ENCODE results near the gene SLC38A9. TPM values are rescaled to one million over a fixed set of nuclear protein-coding genes. Genes with fewer than 3 reads are reported as not detected.
"Not testable (repeated sequence)": the region's sequence is repeated elsewhere in the genome, so short reads cannot be mapped to it uniquely, and the experiment has no call there.

SLC38A9 gene
- polyA plus RNA-seq, 1 donor (not counting 4 experiments of a cell fraction or from before 2014, with no cell fraction given): 43.3 TPM

DNA sequence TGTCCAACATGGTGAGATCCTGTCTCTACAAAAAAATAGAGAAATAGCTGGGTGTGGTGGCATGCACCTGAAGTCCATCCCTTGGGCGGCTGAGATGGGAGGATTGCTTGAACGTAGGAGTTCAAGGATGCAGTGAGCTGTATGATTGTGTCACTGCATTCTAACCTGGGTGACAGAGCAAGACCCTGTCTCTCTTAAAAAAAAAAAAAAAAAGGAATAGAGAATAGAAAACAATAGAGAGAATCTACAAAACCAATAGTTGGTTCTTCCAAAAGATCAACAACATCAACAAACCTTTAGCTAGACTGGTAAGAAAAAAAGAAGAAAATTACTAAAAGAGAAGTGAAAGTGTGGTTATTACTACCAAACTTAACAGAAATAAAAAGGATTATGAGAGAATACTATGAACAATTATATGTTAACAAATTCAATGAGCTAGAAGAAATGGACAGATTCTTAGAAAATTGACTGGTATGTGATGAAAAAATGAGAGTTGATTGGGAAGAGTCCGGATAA, 8.1 kb upstream of the SLC38A9 start:
- Histone ChIP-seq H2AFZ (ENCODE audit: control insufficient read depth, low read length) (no peak overlapping the region), H4K20me1 (ENCODE audit: control insufficient read depth, extremely low read depth, insufficient read depth, low read length) (no peaks in the 10 kb centered on the region), H3K4me3 (ENCODE audit: control insufficient read depth in 2 of 3, extremely low read depth in 1 of 3, insufficient read depth in 2 of 3, low read depth in 1 of 3, low read length in 3 of 3) (no peak overlapping the region), H3K36me3 (ENCODE audit: control insufficient read depth in 2 of 2, extremely low read depth in 1 of 2, insufficient read depth in 2 of 2, low read length in 2 of 2) (no peaks in the 10 kb centered on the region), H3K4me2 (ENCODE audit: control insufficient read depth, extremely low read depth, insufficient read depth, low read depth, low read length) (no peak overlapping the region), H3K27ac (ENCODE audit: control insufficient read depth, insufficient read depth, low read length) (no peak overlapping the region), H3K79me2 (ENCODE audit: control insufficient read depth, insufficient read depth, low read length) (no peaks in the 10 kb centered on the region), H3K27me3 (ENCODE audit: control insufficient read depth, extremely low read depth, insufficient read depth, low read length) (no peaks in the 10 kb centered on the region), H3K9me1 (ENCODE audit: control insufficient read depth, extremely low read depth, insufficient read depth, low read length) (no peaks in the 10 kb centered on the region), H3K9me3 (ENCODE audit: control insufficient read depth, low read depth, low read length) (no peaks in the 10 kb centered on the region), H3K9ac (ENCODE audit: control insufficient read depth, extremely low read depth, insufficient read depth, low read length) (no peak overlapping the region), H3K4me1 (ENCODE audit: control insufficient read depth, extremely low read depth, insufficient read depth, low read length) (no peaks in the 10 kb centered on the region)
- TF ChIP-seq, protein P1, sequence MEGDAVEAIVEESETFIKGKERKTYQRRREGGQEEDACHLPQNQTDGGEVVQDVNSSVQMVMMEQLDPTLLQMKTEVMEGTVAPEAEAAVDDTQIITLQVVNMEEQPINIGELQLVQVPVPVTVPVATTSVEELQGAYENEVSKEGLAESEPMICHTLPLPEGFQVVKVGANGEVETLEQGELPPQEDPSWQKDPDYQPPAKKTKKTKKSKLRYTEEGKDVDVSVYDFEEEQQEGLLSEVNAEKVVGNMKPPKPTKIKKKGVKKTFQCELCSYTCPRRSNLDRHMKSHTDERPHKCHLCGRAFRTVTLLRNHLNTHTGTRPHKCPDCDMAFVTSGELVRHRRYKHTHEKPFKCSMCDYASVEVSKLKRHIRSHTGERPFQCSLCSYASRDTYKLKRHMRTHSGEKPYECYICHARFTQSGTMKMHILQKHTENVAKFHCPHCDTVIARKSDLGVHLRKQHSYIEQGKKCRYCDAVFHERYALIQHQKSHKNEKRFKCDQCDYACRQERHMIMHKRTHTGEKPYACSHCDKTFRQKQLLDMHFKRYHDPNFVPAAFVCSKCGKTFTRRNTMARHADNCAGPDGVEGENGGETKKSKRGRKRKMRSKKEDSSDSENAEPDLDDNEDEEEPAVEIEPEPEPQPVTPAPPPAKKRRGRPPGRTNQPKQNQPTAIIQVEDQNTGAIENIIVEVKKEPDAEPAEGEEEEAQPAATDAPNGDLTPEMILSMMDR (optimal IDR thresholded peaks at IDR 0.05 in 1 of 3, IDR thresholded peaks at IDR 0.05 in 1 of 3, conservative IDR thresholded peaks at IDR 0.05 in 1 of 3; ENCODE audit: extremely low read depth in 1 of 3, insufficient read depth in 2 of 3, low read length in 3 of 3): no peak
- TF ChIP-seq EZH2 (IDR thresholded peaks at IDR 0.05; ENCODE audit: low read length): no peak
- no peak for FAIRE-seq
- DNase-seq (ENCODE audit: low read depth, low spot score): no peak
- dilution Hi-C loops (cut with MboI; ENCODE audit: extremely low pct_ligation_motif_present, low sequenced_read_pairs): no loop called here

DNA sequence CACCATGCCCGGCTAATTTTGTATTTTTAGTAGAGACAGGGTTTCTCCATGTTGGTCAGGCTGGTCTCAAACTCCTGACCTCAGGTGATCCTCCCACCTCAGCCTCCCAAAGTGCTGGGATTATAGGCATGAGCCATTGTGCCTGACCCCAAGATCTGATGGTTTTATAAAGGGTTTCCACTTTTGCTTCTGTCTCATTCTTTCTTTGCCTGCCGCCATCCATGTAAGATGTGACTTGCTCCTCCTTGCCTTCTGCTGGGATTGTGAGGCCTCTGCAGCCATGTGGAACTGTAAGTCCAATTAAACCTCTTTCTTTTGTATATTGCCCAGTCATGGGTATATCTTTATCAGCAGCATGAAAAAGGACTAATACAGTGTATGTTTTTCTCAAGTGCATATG, 6.9 kb upstream of the SLC38A9 start:
- H3K79me2 ChIP-seq (ENCODE audit: control insufficient read depth, insufficient read depth, low read length); H3K4me1 ChIP-seq (ENCODE audit: control insufficient read depth, extremely low read depth, insufficient read depth, low read length); H3K4me3 ChIP-seq (ENCODE audit: control insufficient read depth in 2 of 3, extremely low read depth in 1 of 3, insufficient read depth in 2 of 3, low read depth in 1 of 3, low read length in 3 of 3); DNase-seq (ENCODE audit: low read depth, low spot score); H3K9me1 ChIP-seq (ENCODE audit: control insufficient read depth, extremely low read depth, insufficient read depth, low read length); FAIRE-seq; H3K36me3 ChIP-seq (ENCODE audit: control insufficient read depth in 2 of 2, extremely low read depth in 1 of 2, insufficient read depth in 2 of 2, low read length in 2 of 2); H2AFZ ChIP-seq (ENCODE audit: control insufficient read depth, low read length); H3K4me2 ChIP-seq (ENCODE audit: control insufficient read depth, extremely low read depth, insufficient read depth, low read depth, low read length); H3K9me3 ChIP-seq (ENCODE audit: control insufficient read depth, low read depth, low read length); dilution Hi-C loops (cut with MboI; ENCODE audit: extremely low pct_ligation_motif_present, low sequenced_read_pairs); H3K27ac ChIP-seq (ENCODE audit: control insufficient read depth, insufficient read depth, low read length); H3K27me3 ChIP-seq (ENCODE audit: control insufficient read depth, extremely low read depth, insufficient read depth, low read length); H4K20me1 ChIP-seq (ENCODE audit: control insufficient read depth, extremely low read depth, insufficient read depth, low read length); H3K9ac ChIP-seq (ENCODE audit: control insufficient read depth, extremely low read depth, insufficient read depth, low read length): not testable (repeated sequence)

DNA sequence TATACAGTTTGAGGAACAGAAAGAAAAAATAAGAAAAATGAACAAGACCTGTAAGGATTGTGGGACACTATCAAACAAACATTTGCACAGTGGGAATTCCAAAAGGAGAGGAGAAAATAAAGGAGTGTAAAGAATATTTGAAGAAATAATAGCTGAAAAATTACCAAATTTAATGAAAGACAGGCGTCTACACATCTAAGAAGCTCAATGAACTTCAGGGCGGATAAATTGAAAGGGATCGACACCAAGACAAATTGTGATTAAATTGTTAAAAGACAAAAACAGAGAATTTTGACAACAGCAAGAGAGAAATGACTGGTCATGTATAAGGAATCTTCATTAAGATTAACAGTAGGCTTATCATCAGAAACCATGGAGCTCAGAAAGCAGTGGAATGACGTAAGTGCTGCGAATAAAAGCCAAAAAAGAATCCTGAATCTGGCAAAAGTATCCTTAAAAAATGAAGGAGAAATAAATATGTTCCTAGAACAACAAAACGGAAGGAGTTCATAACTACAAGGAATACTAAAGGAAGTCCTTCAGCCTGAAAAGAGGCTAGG, 3.5 kb upstream of the SLC38A9 start:
- no peak for DNase-seq (ENCODE audit: low read depth, low spot score)
- Histone ChIP-seq H3K4me2 (ENCODE audit: control insufficient read depth, extremely low read depth, insufficient read depth, low read depth, low read length) (no peak overlapping the region), H3K4me3 (ENCODE audit: control insufficient read depth in 2 of 3, extremely low read depth in 1 of 3, insufficient read depth in 2 of 3, low read depth in 1 of 3, low read length in 3 of 3) (no peak overlapping the region), H4K20me1 (ENCODE audit: control insufficient read depth, extremely low read depth, insufficient read depth, low read length) (no peaks in the 10 kb centered on the region), H3K9ac (ENCODE audit: control insufficient read depth, extremely low read depth, insufficient read depth, low read length) (no peak overlapping the region), H2AFZ (ENCODE audit: control insufficient read depth, low read length) (no peak overlapping the region), H3K79me2 (ENCODE audit: control insufficient read depth, insufficient read depth, low read length) (peaks cover 6% of the 10 kb centered on the region), H3K27me3 (ENCODE audit: control insufficient read depth, extremely low read depth, insufficient read depth, low read length) (no peaks in the 10 kb centered on the region), H3K27ac (ENCODE audit: control insufficient read depth, insufficient read depth, low read length) (no peak overlapping the region), H3K9me1 (ENCODE audit: control insufficient read depth, extremely low read depth, insufficient read depth, low read length) (no peaks in the 10 kb centered on the region), H3K4me1 (ENCODE audit: control insufficient read depth, extremely low read depth, insufficient read depth, low read length) (peaks cover 6% of the 10 kb centered on the region), H3K9me3 (ENCODE audit: control insufficient read depth, low read depth, low read length) (no peaks in the 10 kb centered on the region), H3K36me3 (ENCODE audit: control insufficient read depth in 2 of 2, extremely low read depth in 1 of 2, insufficient read depth in 2 of 2, low read length in 2 of 2) (no peaks in the 10 kb centered on the region)
- dilution Hi-C loops (cut with MboI; ENCODE audit: extremely low pct_ligation_motif_present, low sequenced_read_pairs): no loop called here
- FAIRE-seq: no peak
- TF ChIP-seq, protein P1 (optimal IDR thresholded peaks at IDR 0.05 in 1 of 3, IDR thresholded peaks at IDR 0.05 in 1 of 3, conservative IDR thresholded peaks at IDR 0.05 in 1 of 3; ENCODE audit: extremely low read depth in 1 of 3, insufficient read depth in 2 of 3, low read length in 3 of 3): no peak
- no peak for TF ChIP-seq EZH2 (IDR thresholded peaks at IDR 0.05; ENCODE audit: low read length)

Data from keratinocyte (primary cell).